Measurements from ENCODE around the gene PRRG4. TPM values are rescaled to one million over a fixed set of nuclear protein-coding genes. Genes with fewer than 3 reads are reported as not detected.

PRRG4 gene
- total and polyA plus RNA-seq, 2 of the 13 experiments (the other 11 are each of a cell fraction or from before 2014, with no cell fraction given) = 0.24 to 0.95 TPM

GRCh38 chr11:32892355-32893092 lies 62.8 kb downstream of the PRRG4 start, which contains the start of gene QSER1 (continued):
- TF ChIP-seq ZSCAN29 (CRISPR knock-in tag; conservative IDR thresholded peaks at IDR 0.05) (no peak), ZNF777 (CRISPR knock-in tag; IDR thresholded peaks at IDR 0.05) (peak; percentile 22; the same call in 1 of the 2 replicates), EEA1 (CRISPR knock-in tag; IDR thresholded peaks at IDR 0.05; ENCODE audit: borderline replicate concordance) (0 out of 2 replicates have a peak, but pooled peaks have one; percentile 58), NR2C2 (CRISPR knock-in tag; IDR thresholded peaks at IDR 0.05; ENCODE audit: borderline replicate concordance) (0 out of 2 replicates have a peak, but pooled peaks have one; percentile 38), HCFC1 (IDR thresholded peaks at IDR 0.05; ENCODE audit: low read depth, low read length) (no peak), SIN3B (IDR thresholded peaks at IDR 0.05; ENCODE audit: low read length) (no peak), RARA (CRISPR knock-in tag; IDR thresholded peaks at IDR 0.05) (no peak), JARID2 (CRISPR knock-in tag; IDR thresholded peaks at IDR 0.05; ENCODE audit: insufficient replicate concordance) (no peak), ZNF3 (CRISPR knock-in tag; IDR thresholded peaks at IDR 0.05) (no peak), JUNB (CRISPR knock-in tag; IDR thresholded peaks at IDR 0.05; ENCODE audit: borderline replicate concordance) (no peak), ZNF335 (CRISPR knock-in tag; IDR thresholded peaks at IDR 0.05) (no peak), ZNF563 (CRISPR knock-in tag; IDR thresholded peaks at IDR 0.05) (peak; percentile 91; the same call in 1 of the 2 replicates), ONECUT2 (CRISPR knock-in tag; IDR thresholded peaks at IDR 0.05) (no peak), FOXA3 (CRISPR knock-in tag; IDR thresholded peaks at IDR 0.05) (no peak), SRF (IDR thresholded peaks at IDR 0.05; ENCODE audit: low read depth, low read length) (no peak), DNMT3B (CRISPR knock-in tag; conservative IDR thresholded peaks at IDR 0.05) (no peak; the same call in 1 of the 2 replicates), CC2D1A (CRISPR knock-in tag; IDR thresholded peaks at IDR 0.05) (no peak), PCBP2 (optimal IDR thresholded peaks at IDR 0.05; ENCODE audit: low read depth, low read length, poor library complexity, severe bottlenecking) (no peak), TMF1 (CRISPR knock-in tag; IDR thresholded peaks at IDR 0.05; ENCODE audit: low read depth) (no peak), BCL6 (CRISPR knock-in tag; IDR thresholded peaks at IDR 0.05) (no peak), SMARCC2 (IDR thresholded peaks at IDR 0.05) (no peak), ZNF564 (CRISPR knock-in tag; IDR thresholded peaks at IDR 0.05) (no peak), GMEB1 (CRISPR knock-in tag; IDR thresholded peaks at IDR 0.05; ENCODE audit: borderline replicate concordance) (peak; percentile 48; the same call in 1 of the 2 replicates), MLLT10 (CRISPR knock-in tag; IDR thresholded peaks at IDR 0.05) (no peak), AGO2 (optimal IDR thresholded peaks at IDR 0.05; ENCODE audit: low read depth, low read length) (peak; percentile 64), E2F1 (CRISPR knock-in tag; IDR thresholded peaks at IDR 0.05) (no peak), SIX4 (CRISPR knock-in tag; IDR thresholded peaks at IDR 0.05) (no peak)
- TF ChIP-seq, protein P1, sequence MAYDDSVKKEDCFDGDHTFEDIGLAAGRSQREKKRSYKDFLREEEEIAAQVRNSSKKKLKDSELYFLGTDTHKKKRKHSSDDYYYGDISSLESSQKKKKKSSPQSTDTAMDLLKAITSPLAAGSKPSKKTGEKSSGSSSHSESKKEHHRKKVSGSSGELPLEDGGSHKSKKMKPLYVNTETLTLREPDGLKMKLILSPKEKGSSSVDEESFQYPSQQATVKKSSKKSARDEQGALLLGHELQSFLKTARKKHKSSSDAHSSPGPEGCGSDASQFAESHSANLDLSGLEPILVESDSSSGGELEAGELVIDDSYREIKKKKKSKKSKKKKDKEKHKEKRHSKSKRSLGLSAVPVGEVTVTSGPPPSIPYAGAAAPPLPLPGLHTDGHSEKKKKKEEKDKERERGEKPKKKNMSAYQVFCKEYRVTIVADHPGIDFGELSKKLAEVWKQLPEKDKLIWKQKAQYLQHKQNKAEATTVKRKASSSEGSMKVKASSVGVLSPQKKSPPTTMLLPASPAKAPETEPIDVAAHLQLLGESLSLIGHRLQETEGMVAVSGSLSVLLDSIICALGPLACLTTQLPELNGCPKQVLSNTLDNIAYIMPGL (CRISPR knock-in tag; IDR thresholded peaks at IDR 0.05; ENCODE audit: borderline replicate concordance in 1 of 2, low read depth in 1 of 2) = no peak
